IMR-90 (cell line): ENCODE results near the gene NPHP4. TPM values are rescaled to one million over a fixed set of nuclear protein-coding genes. Genes with fewer than 3 reads are reported as not detected.

Experiments
- ATAC-seq: fragments of 200-7000 bp; cut with Tn5 transposase; 2 replicates; pipeline ENCODE4 v1.9.1; 2020; ENCODE audit warnings: low read depth, mild to moderate bottlenecking, moderate library complexity
- BruUV-seq: library from RNA; stranded (reverse); fragments of 400-500 nt; replicated peaks from 2 replicates; lab custom pipeline; 2021; lab: Mats Ljungman, UMichigan
- CTCF ChIA-PET: fragments of 300-600 bp; formaldehyde crosslinking; extraction: SDS; loops from one replicate; lab custom pipeline; 2021; ENCODE audit warnings: antibody characterized with exemption; lab: Yijun Ruan, JAX
- POLR2A ChIA-PET: fragments of 300-600 bp; sonication (Branson Sonifier 250); formaldehyde crosslinking; loops from one replicate; lab custom pipeline; 2022; ENCODE audit warnings: antibody characterized with exemption; ENCODE audit not compliant: unreplicated experiment; lab: Charles Lee
- DNase-seq: peaks from one replicate; pipeline ENCODE4 v3.0.0; 2013
- H2AFZ ChIP-seq: replicated peaks from 2 replicates; pipeline ENCODE3; 2013; ENCODE audit warnings: low read length, mild to moderate bottlenecking; ENCODE audit not compliant: poor library complexity
- H2AK5ac ChIP-seq: 2 replicates; pipeline ENCODE4 v1.6.1; 2013; ENCODE audit warnings: low read depth, low read length, inconsistent platforms
- H2AK9ac ChIP-seq: replicated peaks from 2 replicates; pipeline ENCODE3; 2013; ENCODE audit warnings: mild to moderate bottlenecking, low read depth, low read length, moderate library complexity; ENCODE audit not compliant: poor library complexity
- H2BK120ac ChIP-seq: 2 replicates; pipeline ENCODE4 v1.6.1; 2013; ENCODE audit warnings: low read depth, low read length, inconsistent platforms
- H2BK15ac ChIP-seq: 3 replicates; pipeline ENCODE4 v1.6.1; 2013; ENCODE audit warnings: low read depth, low read length, inconsistent platforms
- H2BK20ac ChIP-seq: 2 replicates; pipeline ENCODE4 v1.6.1; 2013; ENCODE audit warnings: low read depth, mild to moderate bottlenecking, inconsistent platforms, low read length, moderate library complexity
- H2BK5ac ChIP-seq: 2 replicates; pipeline ENCODE4 v1.6.1; 2013; ENCODE audit warnings: mild to moderate bottlenecking, low read depth, low read length, inconsistent platforms; ENCODE audit not compliant: poor library complexity, severe bottlenecking
- H3K14ac ChIP-seq: replicated peaks from 2 replicates; pipeline ENCODE4 v1.6.1; 2013; ENCODE audit warnings: low read depth, low read length, inconsistent platforms
- H3K18ac ChIP-seq: 2 replicates; pipeline ENCODE4 v1.6.1; 2013; ENCODE audit warnings: low read depth, low read length, control low read depth
- H3K23ac ChIP-seq: 2 replicates; pipeline ENCODE4 v1.6.1; 2013; ENCODE audit warnings: low read depth, low read length, inconsistent platforms
- H3K27ac ChIP-seq: 2 replicates; pipeline ENCODE4 v1.5.1; 2013; ENCODE audit warnings: mild to moderate bottlenecking, control low read depth, low read length; ENCODE audit not compliant: insufficient read depth
- H3K27me3 ChIP-seq: 2 replicates; pipeline ENCODE4 v1.6.1; 2013; ENCODE audit warnings: low read length; ENCODE audit not compliant: control insufficient read depth, insufficient read depth
- H3K36me3 ChIP-seq: 2 replicates; pipeline ENCODE4 v1.6.1; 2013; ENCODE audit warnings: low read length, mixed read lengths; ENCODE audit not compliant: control insufficient read depth, insufficient read depth
- H3K4ac ChIP-seq: 2 replicates; pipeline ENCODE4 v1.6.1; 2013; ENCODE audit warnings: low read depth, low read length, inconsistent platforms
- H3K4me1 ChIP-seq: 2 replicates; pipeline ENCODE4 v1.6.1; 2013; ENCODE audit warnings: low read length, mixed read lengths; ENCODE audit not compliant: control insufficient read depth, insufficient read depth
- H3K4me2 ChIP-seq: 2 replicates; pipeline ENCODE4 v1.6.1; 2013; ENCODE audit warnings: low read depth, mild to moderate bottlenecking, control low read depth, low read length, moderate library complexity
- H3K4me3 ChIP-seq: 2 replicates; pipeline ENCODE4 v1.5.1; 2013; ENCODE audit warnings: low read depth, mild to moderate bottlenecking, control low read depth, low read length, moderate library complexity; ENCODE audit not compliant: insufficient read depth
- H3K56ac ChIP-seq: 2 replicates; pipeline ENCODE4 v1.6.1; 2013; ENCODE audit warnings: low read length, inconsistent platforms; ENCODE audit not compliant: insufficient read depth; ENCODE audit errors: extremely low read depth
- H3K79me1 ChIP-seq, 2 experiments: 2 replicates each; pipeline ENCODE4 v1.6.1; 2013; ENCODE audit warnings: low read length in 2 of 2, inconsistent platforms in 1 of 2, low read depth in 1 of 2
- H3K9ac ChIP-seq: 2 replicates; pipeline ENCODE4 v1.6.1; 2013; ENCODE audit warnings: low read depth, low read length, control low read depth
- H3K9me1 ChIP-seq: 2 replicates; pipeline ENCODE4 v1.6.1; 2013; ENCODE audit warnings: low read length, inconsistent platforms; ENCODE audit not compliant: insufficient read depth
- H3K9me3 ChIP-seq: 2 replicates; pipeline ENCODE4 v1.6.1; 2013; ENCODE audit warnings: low read length; ENCODE audit not compliant: control insufficient read depth, insufficient read depth
- H4K20me1 ChIP-seq: 2 replicates; pipeline ENCODE4 v1.6.1; 2013; ENCODE audit warnings: low read length, inconsistent platforms; ENCODE audit not compliant: insufficient read depth
- H4K5ac ChIP-seq: 2 replicates; pipeline ENCODE4 v1.6.1; 2013; ENCODE audit warnings: mild to moderate bottlenecking, low read depth, low read length, control low read depth
- H4K8ac ChIP-seq, 2 experiments: 2 replicates each; pipeline ENCODE4 v1.6.1; 2013; ENCODE audit warnings: low read depth in 2 of 2, low read length in 2 of 2, control low read depth in 1 of 2, inconsistent platforms in 1 of 2
- H4K91ac ChIP-seq: 2 replicates; pipeline ENCODE4 v1.6.1; 2013; ENCODE audit warnings: low read depth, low read length, inconsistent platforms; ENCODE audit not compliant: insufficient read depth
- BHLHE40 ChIP-seq: fragments of 150-350 bp; IDR thresholded peaks from 2 replicates; pipeline ENCODE4 v1.6.1; 2016; ENCODE audit warnings: mild to moderate bottlenecking, low read depth, low read length
- FOS ChIP-seq: fragments of 150-350 bp; IDR thresholded peaks from 2 replicates; pipeline ENCODE4 v1.6.1; 2016; ENCODE audit warnings: low read depth, low read length
- MAZ ChIP-seq: IDR thresholded peaks from 2 replicates; pipeline ENCODE4 v1.6.1; 2012; ENCODE audit warnings: low read depth, mild to moderate bottlenecking, low read length, improper control_type of control experiment, moderate library complexity, borderline replicate concordance
- RFX5 ChIP-seq: IDR thresholded peaks from 2 replicates; pipeline ENCODE4 v1.8.0; 2012; ENCODE audit warnings: low read depth, mild to moderate bottlenecking, low read length, moderate library complexity
- USF2 ChIP-seq: fragments of 150-350 bp; IDR thresholded peaks from 2 replicates; pipeline ENCODE4 v1.6.1; 2017; ENCODE audit warnings: mild to moderate bottlenecking, antibody characterized with exemption, low read length, low read depth
- WGBS, 2 experiments: methylation state at CpG; one replicate each; pipeline versions ENCODE4 v1.1.5 to v1.1.7; 2013; ENCODE audit warnings: missing lambda C conversion rate in 2 of 2; ENCODE audit not compliant: insufficient read length in 1 of 2; ENCODE audit errors: extremely low coverage in 2 of 2; 5-methylcytosine and 5-hydroxymethylcytosine counted together
- dilution Hi-C: fragments of 300-500 bp; cut with HindIII; formaldehyde crosslinking; loops from one replicate; pipeline ENCODE4 v1.14.3; 2018; ENCODE audit warnings: low sequenced_read_pairs; ENCODE audit not compliant: unreplicated experiment
- in situ Hi-C: fragments of 300-500 bp; cut with MboI; formaldehyde crosslinking; loops from 3 replicates; pipeline ENCODE4 v1.14.3; 2019; ENCODE audit warnings: low sequenced_read_pairs, inconsistent platforms, mixed read lengths
- intact Hi-C: fragments of 100-400 bp; cut with micrococcal nuclease; formaldehyde crosslinking; loops from 2 replicates; pipeline ENCODE4 v1.10.0; 2022
- polyA plus RNA-seq, 3 experiments: library from polyadenylated mRNA; depleted of rRNA; stranded (reverse); fragments of >200 nt; gene quantifications; 2 replicates each; pipeline ENCODE4 v1.2.3, GENCODE V29; 2012; ENCODE audit warnings: low replicate concordance in 1 of 3
- total RNA-seq: library from RNA; depleted of rRNA; stranded (reverse); fragments of >200 nt; gene quantifications from 2 replicates; pipeline ENCODE4 v1.2.3, GENCODE V29; 2012
- TF ChIP-seq, protein P1 (sequence below): conservative IDR thresholded peaks from 2 replicates; pipeline ENCODE4 v1.5.1; 2012; ENCODE audit warnings: mild to moderate bottlenecking, low read depth, low read length, improper control_type of control experiment

The NPHP4 gene
- total and polyA plus RNA-seq, 2 of the 4 experiments (the other 2 are of a cell fraction): 2.0 to 5.5 TPM

DNA sequence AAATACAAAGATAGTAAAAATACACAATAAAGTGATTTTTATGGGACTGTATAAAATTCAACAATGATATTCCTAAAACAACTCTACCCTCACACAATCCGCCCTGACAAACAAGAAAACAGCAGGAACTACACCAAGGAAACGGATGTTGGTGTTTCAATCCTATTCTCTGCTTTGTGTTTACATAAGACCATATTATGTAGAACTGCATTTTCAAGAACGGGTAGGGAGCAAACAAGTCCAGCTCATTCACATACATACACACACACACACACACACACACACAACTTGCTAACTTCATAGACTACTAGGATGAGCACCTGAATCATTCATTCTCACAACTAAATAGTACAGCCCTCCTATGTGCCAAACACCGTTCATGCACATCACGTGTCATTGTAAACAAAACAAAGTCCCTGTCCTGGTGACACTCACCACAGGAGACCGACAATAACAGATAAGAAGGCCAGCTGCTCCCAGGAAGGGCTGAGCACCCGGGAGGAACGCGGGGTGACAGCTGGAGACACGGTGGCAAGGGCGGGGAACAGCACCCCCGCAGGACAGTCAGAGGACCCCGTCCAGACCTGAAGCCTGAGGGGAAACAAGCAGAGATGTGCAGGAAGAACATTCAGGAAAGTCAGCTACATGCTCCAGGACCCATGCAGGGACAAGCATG, 43.0 kb downstream of the NPHP4 start:
- dilution Hi-C loops (no loop called here), in situ Hi-C loops (no loop called here), intact Hi-C loops (no loop called here)
- no peak overlapping the region for H3K4me3 ChIP-seq
- H2AFZ ChIP-seq: peak overlapping the region; percentile 33
- H3K27ac ChIP-seq: no peak overlapping the region
- no peak overlapping the region for H2AK5ac ChIP-seq
- BruUV-seq: no TSS peak
- ATAC-seq (peak; percentile 27), DNase-seq (no peak)
- no peak overlapping the region for H3K4ac ChIP-seq
- H4K20me1 ChIP-seq: no peaks in the 10 kb centered on the region
- H2AK9ac ChIP-seq: no peak overlapping the region
- H2BK15ac ChIP-seq: no peak overlapping the region
- no peak overlapping the region for H2BK20ac ChIP-seq
- POLR2A ChIA-PET: no interaction called here
- no peaks in the 10 kb centered on the region for H3K27me3 ChIP-seq
- H4K91ac ChIP-seq: no peak overlapping the region
- no peak overlapping the region for H3K56ac ChIP-seq
- H3K9me3 ChIP-seq: no peaks in the 10 kb centered on the region
- no peak overlapping the region for H2BK5ac ChIP-seq
- H3K9ac ChIP-seq: no peak overlapping the region
- peaks cover 3% of the 10 kb centered on the region for H3K36me3 ChIP-seq
- H4K5ac ChIP-seq: no peak overlapping the region
- peaks cover 5% of the 10 kb centered on the region; the same call in 1 of the 2 replicates for H3K9me1 ChIP-seq
- CTCF ChIA-PET: no interaction called here
- no peak overlapping the region for H3K23ac ChIP-seq
- TF ChIP-seq FOS (no peak), USF2 (no peak), RFX5 (no peak), MAZ (no peak), BHLHE40 (no peak)
- TF ChIP-seq, protein P1, sequence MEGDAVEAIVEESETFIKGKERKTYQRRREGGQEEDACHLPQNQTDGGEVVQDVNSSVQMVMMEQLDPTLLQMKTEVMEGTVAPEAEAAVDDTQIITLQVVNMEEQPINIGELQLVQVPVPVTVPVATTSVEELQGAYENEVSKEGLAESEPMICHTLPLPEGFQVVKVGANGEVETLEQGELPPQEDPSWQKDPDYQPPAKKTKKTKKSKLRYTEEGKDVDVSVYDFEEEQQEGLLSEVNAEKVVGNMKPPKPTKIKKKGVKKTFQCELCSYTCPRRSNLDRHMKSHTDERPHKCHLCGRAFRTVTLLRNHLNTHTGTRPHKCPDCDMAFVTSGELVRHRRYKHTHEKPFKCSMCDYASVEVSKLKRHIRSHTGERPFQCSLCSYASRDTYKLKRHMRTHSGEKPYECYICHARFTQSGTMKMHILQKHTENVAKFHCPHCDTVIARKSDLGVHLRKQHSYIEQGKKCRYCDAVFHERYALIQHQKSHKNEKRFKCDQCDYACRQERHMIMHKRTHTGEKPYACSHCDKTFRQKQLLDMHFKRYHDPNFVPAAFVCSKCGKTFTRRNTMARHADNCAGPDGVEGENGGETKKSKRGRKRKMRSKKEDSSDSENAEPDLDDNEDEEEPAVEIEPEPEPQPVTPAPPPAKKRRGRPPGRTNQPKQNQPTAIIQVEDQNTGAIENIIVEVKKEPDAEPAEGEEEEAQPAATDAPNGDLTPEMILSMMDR: 0 out of 2 replicates have a peak, but pooled peaks have one; percentile 1
- no peak overlapping the region for H2BK120ac ChIP-seq
- no peak overlapping the region for H3K14ac ChIP-seq
- H3K4me2 ChIP-seq: no peak overlapping the region
- H3K79me1 ChIP-seq: no peaks in the 10 kb centered on the region
- H3K4me1 ChIP-seq: no peaks in the 10 kb centered on the region
- H4K8ac ChIP-seq: no peak overlapping the region
- 50% methylated on average over 5 of the region's 13 CpGs; no CpG with 5 or more reads in 1 of the 2 experiments for WGBS, 2 experiments
- H3K18ac ChIP-seq: no peak overlapping the region
